IMR-90 (cell line): Measurements from ENCODE around the gene ARGLU1. TPM values are rescaled to one million over a fixed set of nuclear protein-coding genes. Genes with fewer than 3 reads are reported as not detected.

Experiments
- ATAC-seq: fragments of 200-7000 bp; cut with Tn5 transposase; 2 replicates; pipeline ENCODE4 v1.9.1; 2020; ENCODE audit warnings: low read depth, mild to moderate bottlenecking, moderate library complexity
- BruUV-seq: library from RNA; stranded (reverse); fragments of 400-500 nt; replicated peaks from 2 replicates; lab custom pipeline; 2021; lab: Mats Ljungman, UMichigan
- CTCF ChIA-PET: fragments of 300-600 bp; formaldehyde crosslinking; extraction: SDS; loops from one replicate; lab custom pipeline; 2021; ENCODE audit warnings: antibody characterized with exemption; lab: Yijun Ruan, JAX
- POLR2A ChIA-PET: fragments of 300-600 bp; sonication (Branson Sonifier 250); formaldehyde crosslinking; loops from one replicate; lab custom pipeline; 2022; ENCODE audit warnings: antibody characterized with exemption; ENCODE audit not compliant: unreplicated experiment; lab: Charles Lee
- DNase-seq: peaks from one replicate; pipeline ENCODE4 v3.0.0; 2013
- H2AFZ ChIP-seq: replicated peaks from 2 replicates; pipeline ENCODE3; 2013; ENCODE audit warnings: low read length, mild to moderate bottlenecking; ENCODE audit not compliant: poor library complexity
- H2AK5ac ChIP-seq: 2 replicates; pipeline ENCODE4 v1.6.1; 2013; ENCODE audit warnings: low read depth, low read length, inconsistent platforms
- H2AK9ac ChIP-seq: replicated peaks from 2 replicates; pipeline ENCODE3; 2013; ENCODE audit warnings: mild to moderate bottlenecking, low read depth, low read length, moderate library complexity; ENCODE audit not compliant: poor library complexity
- H2BK120ac ChIP-seq: 2 replicates; pipeline ENCODE4 v1.6.1; 2013; ENCODE audit warnings: low read depth, low read length, inconsistent platforms
- H2BK15ac ChIP-seq: 3 replicates; pipeline ENCODE4 v1.6.1; 2013; ENCODE audit warnings: low read depth, low read length, inconsistent platforms
- H2BK20ac ChIP-seq: 2 replicates; pipeline ENCODE4 v1.6.1; 2013; ENCODE audit warnings: low read depth, mild to moderate bottlenecking, inconsistent platforms, low read length, moderate library complexity
- H2BK5ac ChIP-seq: 2 replicates; pipeline ENCODE4 v1.6.1; 2013; ENCODE audit warnings: mild to moderate bottlenecking, low read depth, low read length, inconsistent platforms; ENCODE audit not compliant: poor library complexity, severe bottlenecking
- H3K14ac ChIP-seq: replicated peaks from 2 replicates; pipeline ENCODE4 v1.6.1; 2013; ENCODE audit warnings: low read depth, low read length, inconsistent platforms
- H3K18ac ChIP-seq: 2 replicates; pipeline ENCODE4 v1.6.1; 2013; ENCODE audit warnings: low read depth, low read length, control low read depth
- H3K23ac ChIP-seq: 2 replicates; pipeline ENCODE4 v1.6.1; 2013; ENCODE audit warnings: low read depth, low read length, inconsistent platforms
- H3K27ac ChIP-seq: 2 replicates; pipeline ENCODE4 v1.5.1; 2013; ENCODE audit warnings: mild to moderate bottlenecking, control low read depth, low read length; ENCODE audit not compliant: insufficient read depth
- H3K27me3 ChIP-seq: 2 replicates; pipeline ENCODE4 v1.6.1; 2013; ENCODE audit warnings: low read length; ENCODE audit not compliant: control insufficient read depth, insufficient read depth
- H3K36me3 ChIP-seq: 2 replicates; pipeline ENCODE4 v1.6.1; 2013; ENCODE audit warnings: low read length, mixed read lengths; ENCODE audit not compliant: control insufficient read depth, insufficient read depth
- H3K4ac ChIP-seq: 2 replicates; pipeline ENCODE4 v1.6.1; 2013; ENCODE audit warnings: low read depth, low read length, inconsistent platforms
- H3K4me1 ChIP-seq: 2 replicates; pipeline ENCODE4 v1.6.1; 2013; ENCODE audit warnings: low read length, mixed read lengths; ENCODE audit not compliant: control insufficient read depth, insufficient read depth
- H3K4me2 ChIP-seq: 2 replicates; pipeline ENCODE4 v1.6.1; 2013; ENCODE audit warnings: low read depth, mild to moderate bottlenecking, control low read depth, low read length, moderate library complexity
- H3K4me3 ChIP-seq: 2 replicates; pipeline ENCODE4 v1.5.1; 2013; ENCODE audit warnings: low read depth, mild to moderate bottlenecking, control low read depth, low read length, moderate library complexity; ENCODE audit not compliant: insufficient read depth
- H3K56ac ChIP-seq: 2 replicates; pipeline ENCODE4 v1.6.1; 2013; ENCODE audit warnings: low read length, inconsistent platforms; ENCODE audit not compliant: insufficient read depth; ENCODE audit errors: extremely low read depth
- H3K79me1 ChIP-seq, 2 experiments: 2 replicates each; pipeline ENCODE4 v1.6.1; 2013; ENCODE audit warnings: low read length in 2 of 2, inconsistent platforms in 1 of 2, low read depth in 1 of 2
- H3K9ac ChIP-seq: 2 replicates; pipeline ENCODE4 v1.6.1; 2013; ENCODE audit warnings: low read depth, low read length, control low read depth
- H3K9me1 ChIP-seq: 2 replicates; pipeline ENCODE4 v1.6.1; 2013; ENCODE audit warnings: low read length, inconsistent platforms; ENCODE audit not compliant: insufficient read depth
- H3K9me3 ChIP-seq: 2 replicates; pipeline ENCODE4 v1.6.1; 2013; ENCODE audit warnings: low read length; ENCODE audit not compliant: control insufficient read depth, insufficient read depth
- H4K20me1 ChIP-seq: 2 replicates; pipeline ENCODE4 v1.6.1; 2013; ENCODE audit warnings: low read length, inconsistent platforms; ENCODE audit not compliant: insufficient read depth
- H4K5ac ChIP-seq: 2 replicates; pipeline ENCODE4 v1.6.1; 2013; ENCODE audit warnings: mild to moderate bottlenecking, low read depth, low read length, control low read depth
- H4K8ac ChIP-seq, 2 experiments: 2 replicates each; pipeline ENCODE4 v1.6.1; 2013; ENCODE audit warnings: low read depth in 2 of 2, low read length in 2 of 2, control low read depth in 1 of 2, inconsistent platforms in 1 of 2
- H4K91ac ChIP-seq: 2 replicates; pipeline ENCODE4 v1.6.1; 2013; ENCODE audit warnings: low read depth, low read length, inconsistent platforms; ENCODE audit not compliant: insufficient read depth
- BHLHE40 ChIP-seq: fragments of 150-350 bp; IDR thresholded peaks from 2 replicates; pipeline ENCODE4 v1.6.1; 2016; ENCODE audit warnings: mild to moderate bottlenecking, low read depth, low read length
- CEBPB ChIP-seq: IDR thresholded peaks from 2 replicates; pipeline ENCODE4 v1.6.1; 2012; ENCODE audit warnings: low read depth, low read length, improper control_type of control experiment
- CHD1 ChIP-seq: IDR thresholded peaks from 2 replicates; pipeline ENCODE4 v1.6.1; 2012; ENCODE audit warnings: low read depth, low read length, improper control_type of control experiment
- FOS ChIP-seq: fragments of 150-350 bp; IDR thresholded peaks from 2 replicates; pipeline ENCODE4 v1.6.1; 2016; ENCODE audit warnings: low read depth, low read length
- MAFK ChIP-seq: IDR thresholded peaks from 2 replicates; pipeline ENCODE4 v1.6.1; 2012; ENCODE audit warnings: low read depth, low read length, improper control_type of control experiment
- MAZ ChIP-seq: IDR thresholded peaks from 2 replicates; pipeline ENCODE4 v1.6.1; 2012; ENCODE audit warnings: low read depth, mild to moderate bottlenecking, low read length, improper control_type of control experiment, moderate library complexity, borderline replicate concordance
- MXI1 ChIP-seq: IDR thresholded peaks from 2 replicates; pipeline ENCODE4 v1.6.1; 2012; ENCODE audit warnings: low read depth, mild to moderate bottlenecking, low read length, moderate library complexity, borderline replicate concordance
- NFE2L2 ChIP-seq: fragments of 150-350 bp; IDR thresholded peaks from 2 replicates; pipeline ENCODE4 v1.6.1; 2016; ENCODE audit warnings: low read depth, mild to moderate bottlenecking, low read length
- POLR2A ChIP-seq: IDR thresholded peaks from 2 replicates; pipeline ENCODE4 v1.6.1; 2012; ENCODE audit warnings: mild to moderate bottlenecking, low read depth, low read length
- RAD21 ChIP-seq: IDR thresholded peaks from 2 replicates; pipeline ENCODE4 v1.6.1; 2012; ENCODE audit warnings: low read length, improper control_type of control experiment
- RCOR1 ChIP-seq: IDR thresholded peaks from 2 replicates; pipeline ENCODE4 v1.6.1; 2012; ENCODE audit warnings: mild to moderate bottlenecking, low read length, improper control_type of control experiment; ENCODE audit not compliant: insufficient replicate concordance
- RFX5 ChIP-seq: IDR thresholded peaks from 2 replicates; pipeline ENCODE4 v1.8.0; 2012; ENCODE audit warnings: low read depth, mild to moderate bottlenecking, low read length, moderate library complexity
- SMC3 ChIP-seq: fragments of 150-350 bp; IDR thresholded peaks from 2 replicates; pipeline ENCODE4 v1.6.1; 2016; ENCODE audit warnings: low read depth, mild to moderate bottlenecking, antibody characterized with exemption, low read length, moderate library complexity
- WGBS, 2 experiments: methylation state at CpG; one replicate each; pipeline versions ENCODE4 v1.1.5 to v1.1.7; 2013; ENCODE audit warnings: missing lambda C conversion rate in 2 of 2; ENCODE audit not compliant: insufficient read length in 1 of 2; ENCODE audit errors: extremely low coverage in 2 of 2; 5-methylcytosine and 5-hydroxymethylcytosine counted together
- dilution Hi-C: fragments of 300-500 bp; cut with HindIII; formaldehyde crosslinking; loops from one replicate; pipeline ENCODE4 v1.14.3; 2018; ENCODE audit warnings: low sequenced_read_pairs; ENCODE audit not compliant: unreplicated experiment
- in situ Hi-C: fragments of 300-500 bp; cut with MboI; formaldehyde crosslinking; loops from 3 replicates; pipeline ENCODE4 v1.14.3; 2019; ENCODE audit warnings: low sequenced_read_pairs, inconsistent platforms, mixed read lengths
- intact Hi-C: fragments of 100-400 bp; cut with micrococcal nuclease; formaldehyde crosslinking; loops from 2 replicates; pipeline ENCODE4 v1.10.0; 2022
- polyA plus RNA-seq, 3 experiments: library from polyadenylated mRNA; depleted of rRNA; stranded (reverse); fragments of >200 nt; gene quantifications; 2 replicates each; pipeline ENCODE4 v1.2.3, GENCODE V29; 2012; ENCODE audit warnings: low replicate concordance in 1 of 3
- total RNA-seq: library from RNA; depleted of rRNA; stranded (reverse); fragments of >200 nt; gene quantifications from 2 replicates; pipeline ENCODE4 v1.2.3, GENCODE V29; 2012
- TF ChIP-seq, protein P1 (sequence below): fragments of 150-350 bp; IDR thresholded peaks from 2 replicates; pipeline ENCODE4 v1.6.1; 2016; ENCODE audit warnings: low read depth, mild to moderate bottlenecking, low read length, moderate library complexity, borderline replicate concordance
- TF ChIP-seq, protein P2 (sequence below): conservative IDR thresholded peaks from 2 replicates; pipeline ENCODE4 v1.5.1; 2012; ENCODE audit warnings: mild to moderate bottlenecking, low read depth, low read length, improper control_type of control experiment
- TF ChIP-seq, protein P3 (sequence below): fragments of 150-350 bp; IDR thresholded peaks from 2 replicates; pipeline ENCODE4 v1.6.1; 2017; ENCODE audit warnings: mild to moderate bottlenecking, antibody characterized with exemption, low read length, low read depth

Gene ARGLU1
- total and polyA plus RNA-seq, 2 of the 4 experiments (the other 2 are of a cell fraction) = 11.1 to 51.4 TPM

- in situ Hi-C loops (loop anchor here (25.0 kb wide), 1 partner anchor 431 kb away; no protein-coding TSS in a partner anchor), dilution Hi-C loops (no loop called here), intact Hi-C loops (no loop called here)
- no peak overlapping the region for H4K91ac ChIP-seq
- H2AFZ ChIP-seq = no peak overlapping the region
- DNase-seq (no peak), ATAC-seq (no peak)
- no peaks in the 10 kb centered on the region for H4K20me1 ChIP-seq
- no peak overlapping the region for H3K56ac ChIP-seq
- peaks cover 7% of the 10 kb centered on the region; the same call in 1 of the 2 replicates for H3K9me1 ChIP-seq
- no peak overlapping the region for H2BK120ac ChIP-seq
- no peak overlapping the region for H4K8ac ChIP-seq
- no peak overlapping the region for H2BK5ac ChIP-seq
- no peaks in the 10 kb centered on the region for H3K36me3 ChIP-seq
- H3K79me1 ChIP-seq = peaks cover 18 to 46% of the 10 kb centered on the region in 2 experiments; a peak in 3 of 4 replicates
- no peak overlapping the region for H2AK5ac ChIP-seq
- 95% methylated on average over 5 of the region's 11 CpGs; no CpG with 5 or more reads in 1 of the 2 experiments for WGBS, 2 experiments
- no peak overlapping the region for H3K4me3 ChIP-seq
- peaks cover 8% of the 10 kb centered on the region for H3K4me1 ChIP-seq
- no peak for TF ChIP-seq POLR2A
- no peak for TF ChIP-seq BHLHE40
- no peak for TF ChIP-seq NFE2L2
- TF ChIP-seq, protein P1, sequence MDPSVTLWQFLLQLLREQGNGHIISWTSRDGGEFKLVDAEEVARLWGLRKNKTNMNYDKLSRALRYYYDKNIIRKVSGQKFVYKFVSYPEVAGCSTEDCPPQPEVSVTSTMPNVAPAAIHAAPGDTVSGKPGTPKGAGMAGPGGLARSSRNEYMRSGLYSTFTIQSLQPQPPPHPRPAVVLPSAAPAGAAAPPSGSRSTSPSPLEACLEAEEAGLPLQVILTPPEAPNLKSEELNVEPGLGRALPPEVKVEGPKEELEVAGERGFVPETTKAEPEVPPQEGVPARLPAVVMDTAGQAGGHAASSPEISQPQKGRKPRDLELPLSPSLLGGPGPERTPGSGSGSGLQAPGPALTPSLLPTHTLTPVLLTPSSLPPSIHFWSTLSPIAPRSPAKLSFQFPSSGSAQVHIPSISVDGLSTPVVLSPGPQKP = no peak
- no peak for TF ChIP-seq CHD1
- TF ChIP-seq, protein P2, sequence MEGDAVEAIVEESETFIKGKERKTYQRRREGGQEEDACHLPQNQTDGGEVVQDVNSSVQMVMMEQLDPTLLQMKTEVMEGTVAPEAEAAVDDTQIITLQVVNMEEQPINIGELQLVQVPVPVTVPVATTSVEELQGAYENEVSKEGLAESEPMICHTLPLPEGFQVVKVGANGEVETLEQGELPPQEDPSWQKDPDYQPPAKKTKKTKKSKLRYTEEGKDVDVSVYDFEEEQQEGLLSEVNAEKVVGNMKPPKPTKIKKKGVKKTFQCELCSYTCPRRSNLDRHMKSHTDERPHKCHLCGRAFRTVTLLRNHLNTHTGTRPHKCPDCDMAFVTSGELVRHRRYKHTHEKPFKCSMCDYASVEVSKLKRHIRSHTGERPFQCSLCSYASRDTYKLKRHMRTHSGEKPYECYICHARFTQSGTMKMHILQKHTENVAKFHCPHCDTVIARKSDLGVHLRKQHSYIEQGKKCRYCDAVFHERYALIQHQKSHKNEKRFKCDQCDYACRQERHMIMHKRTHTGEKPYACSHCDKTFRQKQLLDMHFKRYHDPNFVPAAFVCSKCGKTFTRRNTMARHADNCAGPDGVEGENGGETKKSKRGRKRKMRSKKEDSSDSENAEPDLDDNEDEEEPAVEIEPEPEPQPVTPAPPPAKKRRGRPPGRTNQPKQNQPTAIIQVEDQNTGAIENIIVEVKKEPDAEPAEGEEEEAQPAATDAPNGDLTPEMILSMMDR = no peak
- no peak for TF ChIP-seq RCOR1
- TF ChIP-seq FOS = no peak
- no peak for TF ChIP-seq SMC3
- TF ChIP-seq MAFK = no peak
- TF ChIP-seq CEBPB = no peak
- TF ChIP-seq MXI1 = no peak
- TF ChIP-seq RAD21 = no peak
- TF ChIP-seq, protein P3, sequence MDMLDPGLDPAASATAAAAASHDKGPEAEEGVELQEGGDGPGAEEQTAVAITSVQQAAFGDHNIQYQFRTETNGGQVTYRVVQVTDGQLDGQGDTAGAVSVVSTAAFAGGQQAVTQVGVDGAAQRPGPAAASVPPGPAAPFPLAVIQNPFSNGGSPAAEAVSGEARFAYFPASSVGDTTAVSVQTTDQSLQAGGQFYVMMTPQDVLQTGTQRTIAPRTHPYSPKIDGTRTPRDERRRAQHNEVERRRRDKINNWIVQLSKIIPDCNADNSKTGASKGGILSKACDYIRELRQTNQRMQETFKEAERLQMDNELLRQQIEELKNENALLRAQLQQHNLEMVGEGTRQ = no peak
- no peak for TF ChIP-seq RFX5
- no peak for TF ChIP-seq MAZ
- H2AK9ac ChIP-seq = no peak overlapping the region
- H2BK15ac ChIP-seq = no peak overlapping the region
- no peak overlapping the region for H3K23ac ChIP-seq
- POLR2A ChIA-PET = no interaction called here
- no TSS peak for BruUV-seq
- no peak overlapping the region for H3K4me2 ChIP-seq
- H3K4ac ChIP-seq = no peak overlapping the region; the same call in 1 of the 2 replicates
- no peak overlapping the region for H4K5ac ChIP-seq
- H2BK20ac ChIP-seq = no peak overlapping the region
- H3K27me3 ChIP-seq = no peaks in the 10 kb centered on the region
- CTCF ChIA-PET = no interaction called here
- H3K9me3 ChIP-seq = no peaks in the 10 kb centered on the region
- H3K9ac ChIP-seq = no peak overlapping the region
- H3K14ac ChIP-seq = no peak overlapping the region
- no peak overlapping the region for H3K27ac ChIP-seq
- no peak overlapping the region for H3K18ac ChIP-seq
These were observed 49.4 kb downstream of the ARGLU1 start for GRCh38 chr13:106518512-106518911.
